Cardiac fibroblast (primary cell): Measurements from ENCODE around the gene TRAPPC8.
"Not testable (repeated sequence)": the region's sequence is repeated elsewhere in the genome, so short reads cannot be mapped to it uniquely, and the experiment has no call there.

Source experiments
- DNase-seq, 2 donors: peaks; one replicate each; pipeline versions ENCODE4 v3.0.0 to v3.0.0-alpha.2; 2010; ENCODE audit warnings: low read depth in 2 of 2
- H3K4me3 ChIP-seq, 2 donors: replicated peaks in 1 of 2; 1 replicate in 1 of 2; 2 replicates in 1 of 2; pipeline ENCODE4 v1.5.1; 2011; ENCODE audit warnings: low read depth in 2 of 2, low read length in 2 of 2, mild to moderate bottlenecking in 2 of 2, moderate library complexity in 1 of 2
- CTCF ChIP-seq: IDR thresholded peaks from one replicate; pipeline ENCODE4 v1.5.1; 2011; ENCODE audit warnings: low read depth, mild to moderate bottlenecking, low read length, inconsistent platforms

The TRAPPC8 gene

DNA sequence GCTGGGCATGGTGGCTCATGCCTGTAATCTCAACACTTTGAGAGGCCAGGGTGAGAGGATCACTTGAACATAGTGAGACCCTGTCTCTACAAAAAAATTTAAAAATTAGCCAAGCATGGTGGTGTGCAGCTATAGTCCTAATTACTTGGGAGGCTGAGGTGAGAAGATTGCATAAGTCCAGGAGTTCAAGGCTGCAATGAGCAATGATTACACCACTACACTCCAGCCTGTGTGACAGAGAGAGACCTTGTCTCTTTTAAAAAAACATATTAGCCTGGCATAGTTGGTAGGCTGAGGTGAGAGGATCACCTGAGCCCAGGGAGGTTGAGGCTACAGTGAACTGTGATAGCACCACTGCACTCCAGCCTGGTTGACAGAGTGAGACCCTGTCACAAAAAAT, 13.7 kb downstream of the TRAPPC8 start:
- TF ChIP-seq CTCF, result no peak
- no peak overlapping the region for H3K4me3 ChIP-seq
- no peak for DNase-seq

- not testable (repeated sequence) for DNase-seq, H3K4me3 ChIP-seq
Measured at GRCh38 chr18:31926988-31927387, 15.9 kb downstream of the TRAPPC8 start.

DNA sequence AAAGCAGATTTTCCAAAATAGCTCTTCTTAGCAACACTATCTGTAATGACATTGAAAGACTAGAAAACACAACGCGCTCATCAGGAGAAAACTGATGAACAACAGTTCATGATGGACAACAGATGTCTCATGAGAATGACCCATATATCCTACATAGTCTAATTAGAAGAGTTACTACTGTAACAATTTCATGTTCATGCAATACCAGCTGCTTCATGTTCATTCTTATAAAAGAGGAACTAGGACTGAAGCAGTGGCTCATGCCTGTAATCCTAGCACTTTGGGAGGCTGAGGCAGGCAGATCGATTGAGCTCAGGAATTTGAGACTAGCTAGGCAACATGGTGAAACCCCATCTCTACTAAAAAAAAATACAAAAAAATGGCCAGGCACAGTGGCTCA, 22.7 kb downstream of the TRAPPC8 start:
- no peak for DNase-seq
- H3K4me3 ChIP-seq, result no peak overlapping the region
- TF ChIP-seq CTCF, result no peak

DNA sequence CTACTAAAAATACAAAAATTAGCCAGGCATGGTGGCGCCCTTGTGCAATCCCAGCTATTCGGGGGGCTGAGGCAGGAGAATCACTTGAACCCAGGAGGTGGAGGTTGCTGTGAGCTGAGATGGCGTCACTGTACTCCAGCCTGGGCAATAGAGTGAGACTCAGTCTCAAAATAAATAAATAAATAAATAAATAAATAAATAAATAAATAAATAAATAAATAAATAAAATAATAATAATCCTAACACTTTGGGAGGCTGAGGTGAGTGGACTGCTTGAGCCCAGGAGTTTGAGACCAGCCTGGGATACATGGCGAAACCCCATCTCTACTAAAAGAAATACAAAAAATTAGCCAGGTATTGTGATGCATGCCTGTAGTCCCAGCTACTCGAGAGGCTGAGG, 23.6 kb downstream of the TRAPPC8 start:
- DNase-seq, H3K4me3 ChIP-seq: not testable (repeated sequence)

GRCh38 chr18:31918733-31919132, 24.2 kb downstream of the TRAPPC8 start:
- TF ChIP-seq CTCF, result no peak
- H3K4me3 ChIP-seq, result no peak overlapping the region
- DNase-seq, result no peak

GRCh38 chr18:31901063-31901462, 41.9 kb downstream of the TRAPPC8 start:
- no peak overlapping the region for H3K4me3 ChIP-seq
- no peak for TF ChIP-seq CTCF
- no peak for DNase-seq

DNA sequence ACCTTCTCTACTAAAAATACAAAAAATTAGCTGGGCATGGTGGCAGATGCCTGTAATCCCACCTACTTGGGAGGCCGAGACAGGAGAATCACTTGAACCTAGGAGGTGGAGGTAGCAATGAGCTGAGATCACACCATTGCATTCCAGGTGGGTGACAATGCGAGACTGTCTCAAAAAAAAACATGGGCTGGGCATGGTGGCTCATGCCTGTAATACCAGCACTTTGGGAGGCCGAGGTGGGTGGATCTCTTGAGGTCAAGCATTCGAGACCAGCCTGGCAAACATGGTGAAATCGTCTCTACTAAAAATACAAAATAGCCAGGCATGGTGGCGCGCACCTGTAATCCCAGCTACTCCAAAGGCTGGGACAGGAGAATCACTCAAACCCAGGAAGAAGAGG, 43.2 kb downstream of the TRAPPC8 start:
- not testable (repeated sequence) for H3K4me3 ChIP-seq, DNase-seq

- no peak for TF ChIP-seq CTCF
- no peak for DNase-seq
- H3K4me3 ChIP-seq, result no peak overlapping the region
Measured at GRCh38 chr18:31892936-31893335, 50.0 kb downstream of the TRAPPC8 start.

DNA sequence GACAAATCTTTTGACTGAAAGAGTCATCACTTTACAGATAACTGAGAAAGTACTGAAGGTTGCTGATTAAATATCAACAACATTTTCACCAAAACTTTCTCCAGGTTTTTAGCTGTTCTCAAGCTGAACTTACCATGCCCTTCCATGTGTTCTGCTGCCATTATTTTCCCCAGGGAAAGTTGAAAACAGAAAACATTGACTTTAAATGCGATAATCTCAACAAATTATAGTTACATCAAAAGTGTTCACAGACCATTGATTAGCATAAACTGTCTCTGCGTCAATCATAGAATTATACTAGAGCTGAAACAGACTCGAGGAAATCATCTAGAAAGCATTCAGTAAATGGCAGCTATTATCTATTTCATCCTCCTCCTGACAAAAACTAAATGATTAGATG, 51.4 kb downstream of the TRAPPC8 start:
- no peak for TF ChIP-seq CTCF
- H3K4me3 ChIP-seq, result no peak overlapping the region
- no peak for DNase-seq
